BLaER1 treated with 17β-estradiol and CSF1 and Interleukin-3, amounts not matched to agents 10 nM and 100 nM (cell line): ENCODE results near the gene CPNE4.

ENCODE experiments used
- H3K27ac ChIP-seq, 11 experiments: shearing (Covaris generic); formaldehyde crosslinking; 2 replicates each; pipeline ENCODE4 v1.8.1; 2022
- H3K27me3 ChIP-seq, 11 experiments: shearing (Covaris generic); formaldehyde crosslinking; 2 replicates each; pipeline ENCODE4 v1.8.1; 2022
- H3K36me3 ChIP-seq, 11 experiments: shearing (Covaris generic); formaldehyde crosslinking; 2 replicates each; pipeline ENCODE4 v1.8.1; 2022
- H3K4me1 ChIP-seq, 10 experiments: shearing (Covaris generic); formaldehyde crosslinking; 2 replicates each; pipeline ENCODE4 v1.8.1; 2022
- H3K4me2 ChIP-seq, 11 experiments: shearing (Covaris generic); formaldehyde crosslinking; 2 replicates each; pipeline ENCODE4 v1.8.1; 2022
- H3K4me3 ChIP-seq, 10 experiments: shearing (Covaris generic); formaldehyde crosslinking; 2 replicates each; pipeline ENCODE4 v1.8.1; 2022
- H3K9ac ChIP-seq, 11 experiments: shearing (Covaris generic); formaldehyde crosslinking; 2 replicates each; pipeline ENCODE4 v1.8.1; 2022
- H3K9me3 ChIP-seq, 11 experiments: shearing (Covaris generic); formaldehyde crosslinking; replicated peaks in 1 of 11; 2 replicates each; pipeline ENCODE4 v1.8.1; 2022
- H4K20me1 ChIP-seq, 11 experiments: shearing (Covaris generic); formaldehyde crosslinking; 2 replicates each; pipeline ENCODE4 v1.8.1; 2022
- Cebpa-rat ChIP-seq, 11 experiments: shearing (Covaris generic); IDR thresholded peaks; 2 replicates each; pipeline ENCODE4 v1.8.1; 2022

CPNE4 gene

DNA sequence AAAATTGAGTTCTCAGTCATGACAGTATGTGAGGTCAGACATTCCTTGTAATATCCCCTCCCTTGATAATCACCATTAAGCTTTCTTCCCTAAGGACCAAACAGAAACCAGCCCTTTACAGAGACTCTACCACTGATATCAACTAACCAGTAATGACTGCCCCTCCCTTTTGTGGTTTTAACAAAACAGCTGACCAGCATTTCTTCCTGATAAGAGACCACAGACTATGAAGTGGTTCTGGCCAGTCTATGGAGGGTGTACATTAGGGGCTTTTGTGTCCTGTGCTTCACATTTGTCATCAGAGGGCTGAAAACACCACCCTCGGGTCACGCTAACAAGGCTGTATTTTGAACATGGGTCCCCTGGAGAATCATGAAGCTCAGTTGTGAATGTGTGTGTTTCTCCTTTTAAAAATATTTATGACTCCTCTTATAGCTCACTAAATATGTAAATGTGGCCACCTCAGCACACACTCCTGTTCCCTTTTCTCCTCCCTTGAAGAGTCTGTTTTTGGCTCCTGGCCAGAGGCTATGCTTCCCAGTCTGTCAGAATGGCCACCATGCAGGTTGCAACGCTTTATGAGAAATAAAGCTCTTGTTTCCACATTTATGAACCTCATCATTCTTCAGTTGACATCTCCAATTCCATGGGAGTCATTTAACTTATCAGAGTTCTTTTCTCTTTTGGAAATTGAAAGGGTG is 239.3 kb downstream of the CPNE4 start:
- no peaks in the 10 kb centered on the region for H3K36me3 ChIP-seq
- H3K27me3 ChIP-seq = no peaks in the 10 kb centered on the region; a peak in 1 of 22 replicates
- no peaks in the 10 kb centered on the region for H3K9me3 ChIP-seq
- H3K4me2 ChIP-seq = peak overlapping the region; percentile 67 to 88 (median 79)
- H3K27ac ChIP-seq = peak overlapping the region in 6 of 11 experiments; percentile 33 to 65 (median 56); a peak in 10 of 22 replicates
- H4K20me1 ChIP-seq = peaks cover 0 to 13% (median 0%) of the 10 kb centered on the region in 11 experiments; a peak in 6 of 22 replicates
- peaks cover 34 to 46% (median 41%) of the 10 kb centered on the region in 10 experiments for H3K4me1 ChIP-seq
- TF ChIP-seq Cebpa-rat (IDR thresholded peaks at IDR 0.05) = no peak
- peak overlapping the region in 2 of 11 experiments; percentile 32 to 39; a peak in 2 of 22 replicates for H3K9ac ChIP-seq
- peak overlapping the region in 2 of 10 experiments; percentile 10 to 24; a peak in 4 of 20 replicates for H3K4me3 ChIP-seq

DNA sequence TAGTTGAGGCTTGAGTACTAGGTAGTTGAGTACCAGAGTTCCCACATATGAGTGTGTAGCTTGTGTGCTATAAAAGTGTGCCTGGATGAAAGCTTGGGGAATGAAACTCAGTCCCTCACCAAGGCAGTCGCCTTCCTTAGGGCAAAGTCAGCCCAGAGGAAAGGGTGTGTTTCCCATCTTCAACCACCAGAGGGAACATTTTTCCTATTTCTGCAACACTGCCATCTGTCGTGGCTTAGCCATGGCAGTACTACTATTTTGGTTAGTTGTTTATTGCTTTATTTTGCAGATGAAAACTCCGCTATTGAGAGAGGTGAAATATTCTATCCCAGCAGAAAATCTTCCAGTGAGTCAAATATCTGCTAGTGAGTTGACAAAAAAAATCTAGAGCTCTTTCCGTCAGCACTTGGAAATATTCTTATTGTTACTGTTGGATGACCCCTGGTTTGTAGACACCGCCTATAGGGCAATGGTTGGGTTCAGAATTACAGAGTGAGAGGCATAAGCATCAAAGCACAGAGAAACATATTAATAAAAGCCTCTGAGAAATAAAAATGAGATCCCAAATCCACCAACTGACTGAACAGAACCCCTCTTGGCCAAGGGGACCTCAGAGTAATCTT is 239.9 kb downstream of the CPNE4 start:
- Histone ChIP-seq H3K36me3 (no peaks in the 10 kb centered on the region), H4K20me1 (peaks cover 0 to 13% (median 0%) of the 10 kb centered on the region in 11 experiments; a peak in 6 of 22 replicates), H3K27ac (peak overlapping the region in 5 of 11 experiments; percentile 33 to 65 (median 60); a peak in 6 of 22 replicates), H3K9me3 (no peaks in the 10 kb centered on the region), H3K4me1 (peaks cover 34 to 46% (median 41%) of the 10 kb centered on the region in 10 experiments), H3K4me2 (peak overlapping the region; percentile 67 to 88 (median 79)), H3K27me3 (no peaks in the 10 kb centered on the region; a peak in 1 of 22 replicates), H3K9ac (0 out of 22 replicates have a peak overlapping the region, but pooled peaks of 2 of the 11 experiments have one; percentile 32 to 39), H3K4me3 (no peak overlapping the region)
- TF ChIP-seq Cebpa-rat (IDR thresholded peaks at IDR 0.05) = no peak

DNA sequence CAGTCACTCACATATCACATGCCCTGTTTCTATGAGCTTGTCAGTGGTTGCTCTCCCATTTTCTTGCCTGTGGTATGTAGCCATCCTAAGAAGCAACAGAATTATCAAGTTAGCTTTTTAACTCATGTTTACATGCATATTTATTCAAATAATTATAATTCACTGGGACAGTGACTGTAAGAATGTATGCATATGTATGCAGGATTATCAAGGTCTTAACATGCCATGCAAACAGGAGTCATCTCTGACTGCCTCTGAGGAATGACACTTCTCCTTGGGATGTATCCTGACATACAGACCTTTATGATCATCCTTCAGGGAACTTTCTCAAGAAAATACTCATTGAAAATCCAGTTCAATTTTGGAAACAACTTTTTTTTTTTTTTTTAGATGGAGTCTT is 240.9 kb downstream of the CPNE4 start:
- Histone ChIP-seq H3K4me3 (no peak overlapping the region), H3K9ac (no peak overlapping the region), H3K27me3 (no peaks in the 10 kb centered on the region; a peak in 1 of 22 replicates), H3K36me3 (no peaks in the 10 kb centered on the region), H3K27ac (no peak overlapping the region), H3K4me1 (peaks cover 34 to 45% (median 41%) of the 10 kb centered on the region in 10 experiments), H3K4me2 (no peak overlapping the region), H3K9me3 (no peaks in the 10 kb centered on the region), H4K20me1 (peaks cover 0 to 13% (median 0%) of the 10 kb centered on the region in 11 experiments; a peak in 6 of 22 replicates)
- TF ChIP-seq Cebpa-rat (IDR thresholded peaks at IDR 0.05) = no peak

DNA sequence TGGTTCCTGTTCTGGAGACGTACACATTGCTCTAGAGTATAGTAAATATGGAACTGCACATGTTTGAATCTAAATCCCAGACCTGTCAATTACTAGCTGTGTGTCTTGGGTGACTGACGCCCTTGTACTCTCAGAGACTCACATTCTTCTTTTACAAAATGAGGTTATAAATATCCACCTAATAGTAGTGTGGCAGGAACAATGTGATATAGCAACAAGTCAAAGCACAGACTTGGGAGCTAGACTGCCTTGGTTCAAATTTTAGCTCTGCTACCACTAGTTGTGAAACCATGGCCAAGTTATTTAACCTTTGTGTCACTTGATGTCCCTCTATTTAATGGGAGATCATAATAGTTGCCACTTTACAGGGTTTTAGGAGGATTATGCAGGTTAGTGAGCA is 245.6 kb downstream of the CPNE4 start:
- Histone ChIP-seq H3K4me3 (no peak overlapping the region), H3K27me3 (no peaks in the 10 kb centered on the region), H3K4me2 (no peak overlapping the region), H3K9ac (no peak overlapping the region), H3K9me3 (peaks cover 0 to 5% (median 0%) of the 10 kb centered on the region in 11 experiments; a peak in 1 of 22 replicates), H4K20me1 (no peaks in the 10 kb centered on the region), H3K4me1 (peaks cover 0 to 11% (median 3%) of the 10 kb centered on the region in 10 experiments; a peak in 7 of 20 replicates), H3K36me3 (no peaks in the 10 kb centered on the region), H3K27ac (no peak overlapping the region)
- no peak for TF ChIP-seq Cebpa-rat (IDR thresholded peaks at IDR 0.05)

DNA sequence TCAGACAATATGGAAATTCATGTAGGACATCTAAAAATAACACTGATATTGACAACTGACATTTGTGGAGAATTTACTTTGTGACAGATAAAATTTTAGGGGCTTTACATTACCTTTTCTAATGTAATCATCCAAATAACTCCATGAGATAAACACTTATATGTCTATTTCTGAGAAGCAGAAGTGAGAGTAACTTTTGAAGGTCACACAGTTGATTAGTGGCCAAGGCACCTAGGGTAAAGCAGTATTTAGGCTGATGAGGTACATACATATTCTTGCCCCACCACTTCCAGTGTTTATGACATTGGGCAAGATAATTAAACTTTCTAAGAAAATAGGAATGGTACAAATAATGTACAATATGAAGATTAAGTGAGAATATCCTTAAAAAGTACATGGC is 248.4 kb downstream of the CPNE4 start:
- peaks cover 0 to 6% (median under 1%) of the 10 kb centered on the region in 10 experiments; a peak in 7 of 20 replicates for H3K4me1 ChIP-seq
- TF ChIP-seq Cebpa-rat (IDR thresholded peaks at IDR 0.05) = no peak
- peaks cover 0 to 5% (median 0%) of the 10 kb centered on the region in 11 experiments; a peak in 1 of 22 replicates for H3K9me3 ChIP-seq
- no peaks in the 10 kb centered on the region for H3K27me3 ChIP-seq
- no peak overlapping the region for H3K27ac ChIP-seq
- H3K36me3 ChIP-seq = no peaks in the 10 kb centered on the region
- H3K4me3 ChIP-seq = no peak overlapping the region
- H3K4me2 ChIP-seq = no peak overlapping the region
- no peak overlapping the region for H3K9ac ChIP-seq
- H4K20me1 ChIP-seq = no peaks in the 10 kb centered on the region

DNA sequence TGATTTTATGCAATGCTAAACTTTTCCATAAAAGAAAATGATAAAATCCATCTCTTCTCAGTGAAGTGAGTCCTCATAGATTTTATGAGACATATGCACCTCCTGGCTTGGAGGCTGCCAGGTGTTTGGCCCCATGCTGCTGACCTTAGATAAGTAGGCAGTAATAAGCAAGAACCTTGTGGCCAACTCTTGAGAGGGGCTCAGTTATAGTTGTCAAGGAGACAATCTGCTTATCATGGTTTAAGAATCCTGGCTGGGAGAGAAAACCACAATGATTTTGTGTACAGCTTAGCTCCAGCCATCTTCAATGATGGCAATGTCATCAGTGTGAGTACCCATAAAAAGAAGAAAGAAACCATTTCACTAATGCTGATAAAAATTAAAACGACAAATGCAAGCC is 252.1 kb downstream of the CPNE4 start:
- Histone ChIP-seq H3K4me2 (no peak overlapping the region), H3K27me3 (no peaks in the 10 kb centered on the region), H3K9me3 (peaks cover 0 to 22% (median 9%) of the 10 kb centered on the region in 11 experiments; a peak in 13 of 22 replicates), H3K27ac (no peak overlapping the region), H3K4me3 (no peak overlapping the region), H3K36me3 (no peaks in the 10 kb centered on the region), H4K20me1 (no peaks in the 10 kb centered on the region), H3K9ac (no peak overlapping the region), H3K4me1 (no peaks in the 10 kb centered on the region)
- no peak for TF ChIP-seq Cebpa-rat (IDR thresholded peaks at IDR 0.05)

DNA sequence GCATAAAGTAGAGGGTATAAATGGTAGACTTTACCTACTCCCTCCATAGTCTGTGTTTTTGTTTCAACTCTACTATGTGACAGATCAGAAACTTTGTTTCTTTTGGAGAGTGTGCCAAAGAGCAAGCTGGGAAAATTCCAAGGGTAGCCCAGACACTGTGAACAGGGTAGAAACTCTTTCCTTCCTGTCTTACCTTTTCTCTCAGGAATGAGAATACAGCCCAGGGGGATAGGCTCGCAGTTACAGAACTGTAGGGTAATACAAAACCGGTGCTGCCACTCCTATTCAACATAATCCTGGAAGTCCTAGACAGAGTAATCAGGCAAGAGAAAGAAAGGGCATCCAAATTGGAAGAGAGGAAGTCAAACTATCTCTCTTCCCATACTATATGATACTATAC is 256.3 kb downstream of the CPNE4 start:
- Histone ChIP-seq H3K4me1 (no peaks in the 10 kb centered on the region), H3K9ac (no peak overlapping the region), H3K9me3 (peaks cover 21 to 47% (median 30%) of the 10 kb centered on the region in 11 experiments), H3K4me3 (no peak overlapping the region), H4K20me1 (no peaks in the 10 kb centered on the region), H3K36me3 (no peaks in the 10 kb centered on the region), H3K27me3 (no peaks in the 10 kb centered on the region), H3K4me2 (no peak overlapping the region), H3K27ac (no peak overlapping the region)
- no peak for TF ChIP-seq Cebpa-rat (IDR thresholded peaks at IDR 0.05)

DNA sequence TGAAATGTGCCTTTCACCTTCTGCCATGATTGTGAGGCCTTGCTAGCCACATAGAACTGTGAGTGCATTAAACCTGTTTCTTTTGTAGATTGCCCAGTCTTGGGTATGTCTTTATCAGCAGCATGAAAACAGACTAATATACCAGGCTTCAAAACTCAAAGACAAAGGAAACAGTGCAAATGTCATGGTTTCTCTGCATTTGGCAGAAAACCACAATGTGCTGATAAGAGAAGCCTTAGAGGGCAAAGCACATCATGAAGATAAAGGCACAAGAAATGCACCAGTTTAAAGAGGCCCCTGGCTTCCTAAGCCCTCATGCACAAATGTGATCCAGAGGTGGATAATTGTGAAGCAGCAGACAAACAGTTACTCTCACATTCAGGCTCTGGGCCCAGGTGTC is 259.2 kb downstream of the CPNE4 start:
- Histone ChIP-seq H3K27me3 (no peaks in the 10 kb centered on the region), H3K4me1 (0 out of 20 replicates have a peak, but pooled peaks cover 0 to 4% (median 0%) of the 10 kb centered on the region in 10 experiments), H3K36me3 (no peaks in the 10 kb centered on the region), H4K20me1 (no peaks in the 10 kb centered on the region), H3K4me2 (no peak overlapping the region), H3K9ac (no peak overlapping the region), H3K27ac (no peak overlapping the region), H3K4me3 (no peak overlapping the region), H3K9me3 (peaks cover 21 to 47% (median 30%) of the 10 kb centered on the region in 11 experiments)
- no peak for TF ChIP-seq Cebpa-rat (IDR thresholded peaks at IDR 0.05)

DNA sequence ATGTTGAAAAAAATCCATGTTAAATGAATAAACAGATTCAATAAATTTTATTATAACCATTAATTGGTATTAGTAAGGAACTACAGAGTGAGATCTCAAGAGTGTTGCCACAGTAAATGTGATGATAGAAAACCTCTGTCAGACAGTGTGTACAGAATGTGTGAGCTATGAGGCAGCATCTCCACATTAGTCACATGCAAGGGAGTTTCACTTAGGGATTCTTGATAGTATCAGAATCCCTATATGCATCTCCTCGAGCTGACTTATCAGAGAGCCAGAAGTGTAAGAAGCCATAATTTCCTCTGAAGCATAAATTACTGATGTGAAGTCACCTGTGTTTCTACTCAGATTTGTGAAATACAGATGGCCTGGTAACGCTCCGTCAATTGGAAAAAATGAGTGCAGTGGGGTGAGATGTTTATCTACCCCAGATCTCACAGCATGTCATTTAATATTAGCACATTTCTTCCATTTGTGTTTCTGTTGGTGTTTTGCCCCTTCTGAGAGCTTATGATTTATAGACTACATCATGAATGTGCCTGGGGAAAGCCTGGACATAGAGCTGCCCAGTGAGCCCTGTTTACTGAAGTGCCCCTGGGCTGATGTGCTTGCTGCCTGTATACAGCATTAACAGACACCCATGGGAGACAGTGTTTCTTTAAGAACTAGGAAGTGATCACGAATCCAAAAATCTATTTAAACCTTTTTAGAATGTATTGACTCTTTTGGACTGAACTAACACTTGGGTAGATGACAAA is 262.4 kb downstream of the CPNE4 start:
- Histone ChIP-seq H3K36me3 (no peaks in the 10 kb centered on the region), H3K9me3 (peaks cover 15 to 29% (median 22%) of the 10 kb centered on the region in 11 experiments)

More for the DNA sequence above, 262.4 kb downstream of the CPNE4 start:
- Histone ChIP-seq H3K4me2 (no peak overlapping the region), H3K4me3 (no peak overlapping the region), H4K20me1 (no peaks in the 10 kb centered on the region), H3K27ac (no peak overlapping the region), H3K4me1 (peaks cover 0 to 12% (median 6%) of the 10 kb centered on the region in 10 experiments; a peak in 10 of 20 replicates), H3K27me3 (no peaks in the 10 kb centered on the region), H3K9ac (no peak overlapping the region)
- TF ChIP-seq Cebpa-rat (IDR thresholded peaks at IDR 0.05) = no peak
